Panc1 (cell line): ENCODE measurements around the gene NUP93. TPM values are rescaled to one million over a fixed set of nuclear protein-coding genes. Genes with fewer than 3 reads are reported as not detected.

Experiments
- ATAC-seq: fragments of 200-7000 bp; cut with Tn5 transposase; 2 replicates; pipeline ENCODE4 v1.9.1; 2020; ENCODE audit warnings: mild to moderate bottlenecking, moderate library complexity
- BruUV-seq: library from RNA; stranded (reverse); fragments of 400-500 nt; replicated peaks from 2 replicates; lab custom pipeline; 2021; lab: Mats Ljungman, UMichigan
- CTCF ChIA-PET: fragments of 300-600 bp; sonication (Branson Sonifier 250); formaldehyde crosslinking; loops from one replicate; lab custom pipeline; 2022; ENCODE audit warnings: antibody characterized with exemption; lab: Charles Lee
- POLR2A ChIA-PET: fragments of 300-600 bp; sonication (Branson Sonifier 250); formaldehyde crosslinking; loops from one replicate; lab custom pipeline; 2022; ENCODE audit warnings: antibody characterized with exemption; lab: Charles Lee
- DNase-seq: peaks from one replicate; pipeline ENCODE4 v3.0.0-alpha.2; 2010; ENCODE audit warnings: low read depth, low spot score
- H3K27ac ChIP-seq: 2 replicates; pipeline ENCODE4 v1.5.1; 2011; ENCODE audit warnings: mild to moderate bottlenecking, low read length, inconsistent platforms
- H3K27me3 ChIP-seq: fragments of 200-500 bp; sonication (Bioruptor generic); 2 replicates; pipeline ENCODE4 v1.6.0; 2014; ENCODE audit warnings: low read length, inconsistent platforms; ENCODE audit not compliant: control insufficient read depth, insufficient read depth
- H3K36me3 ChIP-seq: fragments of 200-500 bp; sonication (Bioruptor generic); 2 replicates; pipeline ENCODE4 v1.5.1; 2014; ENCODE audit warnings: inconsistent platforms, mild to moderate bottlenecking, low read length, moderate library complexity; ENCODE audit not compliant: control insufficient read depth, insufficient read depth
- H3K4me1 ChIP-seq: 2 replicates; pipeline ENCODE4 v1.5.1; 2011; ENCODE audit warnings: inconsistent platforms, mild to moderate bottlenecking, low read length, moderate library complexity; ENCODE audit not compliant: control insufficient read depth, insufficient read depth
- H3K4me3 ChIP-seq, 2 experiments: 2 replicates each; pipeline ENCODE4 v1.5.1; 2011 to 2012; ENCODE audit warnings: low read depth in 2 of 2, low read length in 2 of 2, mild to moderate bottlenecking in 2 of 2, inconsistent platforms in 1 of 2, moderate library complexity in 1 of 2
- H3K9me3 ChIP-seq: fragments of 200-500 bp; sonication (Bioruptor generic); 2 replicates; pipeline ENCODE4 v1.5.1; 2014; ENCODE audit warnings: low read depth, mild to moderate bottlenecking, inconsistent platforms, low read length, moderate library complexity; ENCODE audit not compliant: control insufficient read depth, insufficient read depth
- CTCF ChIP-seq: fragments of 450-650 bp; IDR thresholded peaks from 2 replicates; pipeline ENCODE4 v1.5.1; 2017; ENCODE audit warnings: mild to moderate bottlenecking
- POLR2AphosphoS5 ChIP-seq: IDR thresholded peaks from 2 replicates; pipeline ENCODE4 v1.6.1; 2012; ENCODE audit warnings: mild to moderate bottlenecking, low read depth, low read length, moderate library complexity
- REST ChIP-seq, 2 experiments: IDR thresholded peaks; 2 replicates each; pipeline ENCODE4 v1.6.1; 2011 to 2012; ENCODE audit warnings: low read depth in 2 of 2, control low read depth in 1 of 2, low read length in 1 of 2, mild to moderate bottlenecking in 1 of 2, moderate library complexity in 1 of 2; ENCODE audit not compliant: insufficient read depth in 1 of 2
- SIN3A ChIP-seq: IDR thresholded peaks from 2 replicates; pipeline ENCODE4 v1.6.1; 2012; ENCODE audit warnings: low read depth, mild to moderate bottlenecking, low read length, moderate library complexity, borderline replicate concordance; ENCODE audit not compliant: insufficient read depth
- TCF7L2 ChIP-seq: IDR thresholded peaks from 2 replicates; pipeline ENCODE4 v1.6.1; 2011; ENCODE audit warnings: mild to moderate bottlenecking, low read depth, low read length, inconsistent platforms
- in situ Hi-C: cut with HindIII; loops from 2 replicates; pipeline ENCODE4 v1.10.0; 2016; ENCODE audit warnings: low sequenced_read_pairs, low pct_unique_long_range_greater_than_20kb
- intact Hi-C: fragments of 100-400 bp; cut with micrococcal nuclease; formaldehyde crosslinking; loops from one replicate; pipeline ENCODE4 v1.10.0; 2022; ENCODE audit not compliant: unreplicated experiment
- total RNA-seq: library from RNA; stranded (reverse); gene quantifications from one replicate; pipeline ENCODE4 v1.2.1, GENCODE V29; 2021; ENCODE audit not compliant: unreplicated experiment

NUP93 gene
- total RNA-seq, 1 experiment from 2014 or later: 88.5 TPM

GRCh38 chr16:56876048-56876447 lies 146.1 kb downstream of the NUP93 start:
- ATAC-seq: no peak

GRCh38 chr16:56877486-56878182 lies 147.7 kb downstream of the NUP93 start:
- ATAC-seq: no peak
- H3K36me3 ChIP-seq: no peaks in the 10 kb centered on the region
- no peak overlapping the region for H3K4me3 ChIP-seq
- in situ Hi-C loops: no loop called here
- TF ChIP-seq CTCF: no peak
- H3K27me3 ChIP-seq: no peaks in the 10 kb centered on the region
- no peaks in the 10 kb centered on the region for H3K4me1 ChIP-seq
- no peaks in the 10 kb centered on the region for H3K9me3 ChIP-seq
- POLR2A ChIA-PET: no interaction called here
- no peak for DNase-seq
- CTCF ChIA-PET: no interaction called here
- no peak overlapping the region for H3K27ac ChIP-seq
- no TSS peak for BruUV-seq
- intact Hi-C loops: loop anchor here (10.0 kb wide), 1 partner anchor 57 kb away; the partner anchor contains the start of gene HERPUD1

More at GRCh38 chr16:56876048-56876447, 146.1 kb downstream of the NUP93 start:
- no peaks in the 10 kb centered on the region for H3K4me1 ChIP-seq
- POLR2A ChIA-PET: no interaction called here
- TF ChIP-seq POLR2AphosphoS5: no peak
- TF ChIP-seq REST (IDR thresholded peaks at IDR 0.05; ENCODE audit: insufficient read depth in 1 of 2, low read depth in 2 of 2, low read length in 1 of 2): no peak
- no peak for TF ChIP-seq TCF7L2
- TF ChIP-seq CTCF: no peak
- no peak for TF ChIP-seq SIN3A
- intact Hi-C loops (loop anchor here (10.0 kb wide), 1 partner anchor 59 kb away; the partner anchor contains the start of gene HERPUD1), in situ Hi-C loops (no loop called here)
- no peaks in the 10 kb centered on the region for H3K27me3 ChIP-seq
- no peak for DNase-seq
- H3K27ac ChIP-seq: no peak overlapping the region
- no peak overlapping the region for H3K4me3 ChIP-seq
- CTCF ChIA-PET: no interaction called here
- no peaks in the 10 kb centered on the region for H3K36me3 ChIP-seq
- H3K9me3 ChIP-seq: no peaks in the 10 kb centered on the region
- no TSS peak for BruUV-seq
